ENCODE data around the gene ALK. TPM values are rescaled to one million over a fixed set of nuclear protein-coding genes. Genes with fewer than 3 reads are reported as not detected.

The ALK gene
- total RNA-seq, 1 donor = under 0.01 TPM

- H2AFZ ChIP-seq (ENCODE audit: low read length) = no peak overlapping the region
- H3K36me3 ChIP-seq (ENCODE audit: insufficient read depth, low read length) = no peaks in the 10 kb centered on the region
- no peak overlapping the region for H3K27ac ChIP-seq (ENCODE audit: low read depth, low read length)
- no peak overlapping the region for H3K4me2 ChIP-seq (ENCODE audit: insufficient read depth, low read length)
- H3K4me1 ChIP-seq (ENCODE audit: insufficient read depth, low read length) = no peaks in the 10 kb centered on the region
- H3K4me3 ChIP-seq (ENCODE audit: insufficient read depth, low read length) = no peak overlapping the region
- no peaks in the 10 kb centered on the region for H4K20me1 ChIP-seq (ENCODE audit: insufficient read depth, low read length)
- no peak for DNase-seq (ENCODE audit: insufficient read length, low spot score, missing footprints)
- no peak for TF ChIP-seq CTCF (IDR thresholded peaks at IDR 0.05; ENCODE audit: extremely low read depth, low read depth, low read length)
- no peaks in the 10 kb centered on the region for H3K79me2 ChIP-seq (ENCODE audit: insufficient read depth, low read length)
- H3K9me3 ChIP-seq (ENCODE audit: low read depth, low read length) = no peaks in the 10 kb centered on the region
- H3K27me3 ChIP-seq (ENCODE audit: insufficient read depth, low read length) = no peaks in the 10 kb centered on the region
These were observed 32.9 kb upstream of the ALK start for GRCh38 chr2:29954316-29954715.

GRCh38 chr2:29952973-29953372 lies 31.6 kb upstream of the ALK start:
- Histone ChIP-seq H3K4me3 (ENCODE audit: insufficient read depth, low read length) (no peak overlapping the region), H3K27ac (ENCODE audit: low read depth, low read length) (no peak overlapping the region), H3K4me2 (ENCODE audit: insufficient read depth, low read length) (no peak overlapping the region), H3K9me3 (ENCODE audit: low read depth, low read length) (no peaks in the 10 kb centered on the region), H3K36me3 (ENCODE audit: insufficient read depth, low read length) (no peaks in the 10 kb centered on the region), H3K4me1 (ENCODE audit: insufficient read depth, low read length) (no peaks in the 10 kb centered on the region), H4K20me1 (ENCODE audit: insufficient read depth, low read length) (no peaks in the 10 kb centered on the region), H3K79me2 (ENCODE audit: insufficient read depth, low read length) (no peaks in the 10 kb centered on the region), H2AFZ (ENCODE audit: low read length) (no peak overlapping the region), H3K27me3 (ENCODE audit: insufficient read depth, low read length) (no peaks in the 10 kb centered on the region)
- no peak for TF ChIP-seq CTCF (IDR thresholded peaks at IDR 0.05; ENCODE audit: extremely low read depth, low read depth, low read length)
- DNase-seq (ENCODE audit: insufficient read length, low spot score, missing footprints) = no peak

GRCh38 chr2:29951576-29951975 lies 30.2 kb upstream of the ALK start:
- Histone ChIP-seq H3K27me3 (ENCODE audit: insufficient read depth, low read length) (no peaks in the 10 kb centered on the region), H2AFZ (ENCODE audit: low read length) (no peak overlapping the region), H3K4me2 (ENCODE audit: insufficient read depth, low read length) (no peak overlapping the region), H3K9me3 (ENCODE audit: low read depth, low read length) (no peaks in the 10 kb centered on the region), H3K36me3 (ENCODE audit: insufficient read depth, low read length) (no peaks in the 10 kb centered on the region), H3K4me3 (ENCODE audit: insufficient read depth, low read length) (no peak overlapping the region), H3K79me2 (ENCODE audit: insufficient read depth, low read length) (no peaks in the 10 kb centered on the region), H3K27ac (ENCODE audit: low read depth, low read length) (no peak overlapping the region), H3K4me1 (ENCODE audit: insufficient read depth, low read length) (no peaks in the 10 kb centered on the region), H4K20me1 (ENCODE audit: insufficient read depth, low read length) (no peaks in the 10 kb centered on the region)
- DNase-seq (ENCODE audit: insufficient read length, low spot score, missing footprints) = no peak
- TF ChIP-seq CTCF (IDR thresholded peaks at IDR 0.05; ENCODE audit: extremely low read depth, low read depth, low read length) = no peak

- no peaks in the 10 kb centered on the region for H3K4me1 ChIP-seq (ENCODE audit: insufficient read depth, low read length)
- H3K79me2 ChIP-seq (ENCODE audit: insufficient read depth, low read length) = no peaks in the 10 kb centered on the region
- H2AFZ ChIP-seq (ENCODE audit: low read length) = no peak overlapping the region
- H3K9me3 ChIP-seq (ENCODE audit: low read depth, low read length) = no peaks in the 10 kb centered on the region
- no peak for DNase-seq (ENCODE audit: insufficient read length, low spot score, missing footprints)
- H4K20me1 ChIP-seq (ENCODE audit: insufficient read depth, low read length) = no peaks in the 10 kb centered on the region
- no peak overlapping the region for H3K27ac ChIP-seq (ENCODE audit: low read depth, low read length)
- no peak for TF ChIP-seq CTCF (IDR thresholded peaks at IDR 0.05; ENCODE audit: extremely low read depth, low read depth, low read length)
- H3K27me3 ChIP-seq (ENCODE audit: insufficient read depth, low read length) = no peaks in the 10 kb centered on the region
- no peak overlapping the region for H3K4me3 ChIP-seq (ENCODE audit: insufficient read depth, low read length)
- H3K4me2 ChIP-seq (ENCODE audit: insufficient read depth, low read length) = no peak overlapping the region
- H3K36me3 ChIP-seq (ENCODE audit: insufficient read depth, low read length) = no peaks in the 10 kb centered on the region
These were observed 29.1 kb upstream of the ALK start for GRCh38 chr2:29950481-29950880.

Data from osteoblast (primary cell).